Activated CD8-positive, alpha-beta memory T cell treated with anti-CD3 and anti-CD28 coated beads, Interleukin-2, amount 10 ng/mL, durations not matched to agents 7 days and 5 days (primary cell): ENCODE results near the gene NDC1. TPM values are rescaled to one million over a fixed set of nuclear protein-coding genes. Genes with fewer than 3 reads are reported as not detected.

Experiments
- ATAC-seq: fragments of 150-1000 bp; cut with Tn5 transposase; one replicate; pipeline ENCODE4 v1.10.0; 2021; ENCODE audit warnings: moderate library complexity
- CTCF ChIA-PET: fragments of 350-600 bp; sonication (Branson Sonifier 250); formaldehyde crosslinking; loops from one replicate; lab custom pipeline; 2021; ENCODE audit warnings: antibody characterized with exemption; lab: Charles Lee
- DNase-seq: peaks from one replicate; pipeline ENCODE4 v3.0.0-alpha.2; 2020
- H3K27ac Mint-ChIP-seq: one replicate; pipeline ENCODE4 v1.8.0; 2021; ENCODE audit warnings: mild to moderate bottlenecking, mixed read lengths
- H3K27me3 Mint-ChIP-seq: one replicate; pipeline ENCODE4 v1.8.0; 2021; ENCODE audit warnings: mixed read lengths
- H3K36me3 Mint-ChIP-seq: one replicate; pipeline ENCODE4 v1.8.0; 2021; ENCODE audit warnings: mild to moderate bottlenecking, mixed read lengths
- H3K4me1 Mint-ChIP-seq: one replicate; pipeline ENCODE4 v1.8.0; 2021; ENCODE audit warnings: mixed read lengths
- H3K4me3 Mint-ChIP-seq: one replicate; pipeline ENCODE4 v1.8.0; 2021; ENCODE audit warnings: mild to moderate bottlenecking, moderate library complexity, mixed read lengths
- H3K9me3 Mint-ChIP-seq: one replicate; pipeline ENCODE4 v1.8.0; 2022; ENCODE audit warnings: low read depth, mixed read lengths
- total RNA-seq, 2 experiments: library from RNA; stranded (reverse); gene quantifications; one replicate each; pipeline ENCODE4 v1.2.3, GENCODE V29; 2021

Gene NDC1
- total RNA-seq, 2 experiments from 2014 or later: 26.1 to 35.5 TPM

DNA sequence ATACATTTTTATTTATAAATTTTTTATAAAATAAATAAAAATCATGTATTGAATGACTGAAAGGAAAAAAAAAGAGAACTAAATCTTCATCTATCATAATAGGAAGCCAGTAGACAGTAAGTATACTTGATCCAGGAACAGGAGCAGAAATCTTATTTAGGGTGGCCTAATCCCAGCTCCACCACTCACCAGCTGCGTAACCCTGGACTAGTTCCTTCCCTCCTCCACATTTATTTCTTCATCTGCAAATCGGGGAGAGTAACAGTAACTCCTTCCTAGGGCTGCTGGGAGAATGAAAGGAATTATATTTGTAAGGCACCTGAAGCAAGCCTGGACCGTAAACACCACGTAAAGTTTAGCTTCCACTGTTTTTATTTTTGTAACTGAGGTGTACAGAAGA is 117.0 kb downstream of the NDC1 start:
- Mint-ChIP-seq H3K36me3 (no peaks in the 10 kb centered on the region), H3K27ac (no peak overlapping the region), H3K4me3 (no peak overlapping the region), H3K27me3 (peaks cover 10% of the 10 kb centered on the region), H3K9me3 (no peaks in the 10 kb centered on the region), H3K4me1 (no peaks in the 10 kb centered on the region)
- CTCF ChIA-PET: interaction anchor here (1.0 kb wide), 1 partner anchor 33 kb away, joined by 3 read pairs; no protein-coding TSS in a partner anchor
- DNase-seq: no peak
- no peak for ATAC-seq

DNA sequence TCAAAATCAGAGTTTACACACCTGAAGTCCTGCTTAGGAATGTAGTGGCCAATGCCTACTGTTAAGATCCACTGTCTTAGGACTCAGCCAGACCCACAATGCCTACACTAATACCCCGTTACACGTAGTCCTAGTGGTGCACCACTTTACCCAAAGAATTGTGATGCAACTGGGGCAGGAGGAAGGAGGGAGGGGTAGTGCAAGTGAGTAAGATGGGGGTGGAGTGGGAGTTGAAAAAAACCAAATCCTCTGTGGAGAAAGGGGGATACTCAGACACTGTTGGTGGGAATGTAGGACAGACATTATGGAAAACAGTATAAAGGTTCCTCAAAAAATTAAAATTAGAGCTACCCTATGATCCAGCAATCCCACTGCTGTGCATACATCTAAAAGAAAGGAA is 118.6 kb downstream of the NDC1 start:
- CTCF ChIA-PET: no interaction called here
- Mint-ChIP-seq H3K27me3 (peaks cover 7% of the 10 kb centered on the region), H3K27ac (no peak overlapping the region), H3K9me3 (no peaks in the 10 kb centered on the region), H3K4me3 (no peak overlapping the region), H3K4me1 (no peaks in the 10 kb centered on the region), H3K36me3 (no peaks in the 10 kb centered on the region)
- ATAC-seq: no peak
- DNase-seq: no peak

GRCh38 chr1:53718443-53718842 is 119.7 kb downstream of the NDC1 start:
- Mint-ChIP-seq H3K4me3 (no peak overlapping the region), H3K27me3 (peaks cover 7% of the 10 kb centered on the region), H3K36me3 (no peaks in the 10 kb centered on the region), H3K4me1 (no peaks in the 10 kb centered on the region), H3K27ac (no peak overlapping the region), H3K9me3 (no peaks in the 10 kb centered on the region)
- CTCF ChIA-PET: no interaction called here
- DNase-seq: no peak
- no peak for ATAC-seq

- DNase-seq (no peak), ATAC-seq (no peak)
- no peak overlapping the region for H3K4me3 Mint-ChIP-seq
- H3K27me3 Mint-ChIP-seq: peaks cover 7% of the 10 kb centered on the region
- no peak overlapping the region for H3K27ac Mint-ChIP-seq
- no peaks in the 10 kb centered on the region for H3K4me1 Mint-ChIP-seq
- no peaks in the 10 kb centered on the region for H3K9me3 Mint-ChIP-seq
- CTCF ChIA-PET: no interaction called here
- peaks cover 1% of the 10 kb centered on the region for H3K36me3 Mint-ChIP-seq
Observed at GRCh38 chr1:53717025-53717804, 120.9 kb downstream of the NDC1 start.

- peaks cover 7% of the 10 kb centered on the region for H3K27me3 Mint-ChIP-seq
- no peak for DNase-seq
- CTCF ChIA-PET: no interaction called here
- ATAC-seq: no peak
- no peaks in the 10 kb centered on the region for H3K4me1 Mint-ChIP-seq
- no peak overlapping the region for H3K4me3 Mint-ChIP-seq
- H3K27ac Mint-ChIP-seq: no peak overlapping the region
- H3K9me3 Mint-ChIP-seq: no peaks in the 10 kb centered on the region
- H3K36me3 Mint-ChIP-seq: peaks cover 1% of the 10 kb centered on the region
Observed at GRCh38 chr1:53716150-53716549, 121.9 kb downstream of the NDC1 start.

GRCh38 chr1:53715478-53715877 is 122.6 kb downstream of the NDC1 start:
- CTCF ChIA-PET: no interaction called here
- Mint-ChIP-seq H3K27me3 (peaks cover 7% of the 10 kb centered on the region), H3K36me3 (peaks cover 1% of the 10 kb centered on the region), H3K4me3 (no peak overlapping the region), H3K4me1 (no peaks in the 10 kb centered on the region), H3K9me3 (no peaks in the 10 kb centered on the region), H3K27ac (no peak overlapping the region)
- ATAC-seq (no peak), DNase-seq (no peak)

Other genes starting within 250 kb of the NDC1 start
- gene GLIS1, start 99.1 kb downstream of the NDC1 start, total RNA-seq: not detected
- gene YIPF1, start 51.5 kb upstream of the NDC1 start, total RNA-seq: 10 to 100 TPM; 17.2 to 18.0 TPM
- gene DIO1, start 55.9 kb upstream of the NDC1 start, total RNA-seq: not detected
- gene IFT25, start 107.4 kb upstream of the NDC1 start, total RNA-seq: 10 to 100 TPM; 69.3 to 82.6 TPM
- gene LRRC42, start 108.1 kb upstream of the NDC1 start, total RNA-seq: 10 to 100 TPM; 20.5 to 22.3 TPM
- gene LDLRAD1, start 179.9 kb upstream of the NDC1 start, total RNA-seq: not detected
- 100 to 1,000 TPM; 165 to 171 TPM for gene TMEM59, start 214.9 kb upstream of the NDC1 start, total RNA-seq
- 10 to 100 TPM; 11.8 to 13.1 TPM for gene TCEANC2, start 215.3 kb upstream of the NDC1 start, total RNA-seq